ENCODE results near the gene PTGFR.

- TF ChIP-seq EZH2 (IDR thresholded peaks at IDR 0.05; ENCODE audit: insufficient read depth, poor library complexity, severe bottlenecking) (no peak), EZH2phosphoT487 (IDR thresholded peaks at IDR 0.05; ENCODE audit: insufficient read depth, low read depth) (peak; percentile 94)
Observed at GRCh38 chr1:78577257-78578100, 86.7 kb downstream of the PTGFR start.
